CD14-positive monocyte (primary cell): Measurements from ENCODE around the gene LTBP1. TPM values are rescaled to one million over a fixed set of nuclear protein-coding genes. Genes with fewer than 3 reads are reported as not detected.

Source experiments
- DNase-seq, 3 donors: peaks; one replicate each; pipeline ENCODE4 v3.0.0-alpha.2; 2011 to 2022
- H2AFZ ChIP-seq: 2 replicates; pipeline ENCODE4 v1.6.0; 2012; ENCODE audit warnings: mild to moderate bottlenecking, low read depth, low read length, inconsistent platforms; ENCODE audit not compliant: insufficient read depth, poor library complexity, severe bottlenecking
- H3K27ac ChIP-seq, 2 donors: 1 replicate in 1 of 2; 2 replicates in 1 of 2; pipeline ENCODE4 v1.5.1; 2012 to 2013; ENCODE audit warnings: low read length in 2 of 2, control low read depth in 1 of 2, inconsistent platforms in 1 of 2, low read depth in 1 of 2, mild to moderate bottlenecking in 1 of 2
- H3K27me3 ChIP-seq, 2 donors: one replicate each; pipeline versions ENCODE4 v1.6.0 to v1.6.1; 2011 to 2013; ENCODE audit warnings: low read length in 2 of 2; ENCODE audit not compliant: control insufficient read depth in 2 of 2, insufficient read depth in 2 of 2
- H3K36me3 ChIP-seq, 2 donors: replicated peaks in 1 of 2; 1 replicate in 1 of 2; 2 replicates in 1 of 2; pipeline versions ENCODE4 v1.5.1 to v1.6.1; 2012 to 2013; ENCODE audit warnings: low read length in 2 of 2, control low read depth in 1 of 2, inconsistent platforms in 1 of 2, mild to moderate bottlenecking in 1 of 2; ENCODE audit not compliant: insufficient read depth in 2 of 2, control insufficient read depth in 1 of 2
- H3K4me1 ChIP-seq, 2 donors: 1 replicate in 1 of 2; 2 replicates in 1 of 2; pipeline versions ENCODE4 v1.5.1 to v1.6.1; 2012 to 2013; ENCODE audit warnings: low read length in 2 of 2, control low read depth in 1 of 2, inconsistent platforms in 1 of 2, mild to moderate bottlenecking in 1 of 2, moderate library complexity in 1 of 2; ENCODE audit not compliant: insufficient read depth in 2 of 2, control insufficient read depth in 1 of 2
- H3K4me2 ChIP-seq: replicated peaks from 2 replicates; pipeline ENCODE3; 2012; ENCODE audit warnings: low read length, moderate library complexity, mild to moderate bottlenecking; ENCODE audit not compliant: poor library complexity, severe bottlenecking; ENCODE audit errors: extremely low read depth
- H3K4me3 ChIP-seq, 3 experiments: fragments of 200-600 bp in 1 of 3; sonication (generic) in 1 of 3; replicated peaks in 1 of 3; 1 replicate in 2 of 3; 2 replicates in 1 of 3; pipeline ENCODE4 v1.5.1; 2011 to 2013; ENCODE audit warnings: low read length in 3 of 3, mild to moderate bottlenecking in 3 of 3, control low read depth in 2 of 3, low read depth in 2 of 3, inconsistent platforms in 1 of 3, moderate library complexity in 1 of 3
- H3K79me2 ChIP-seq: 2 replicates; pipeline ENCODE4 v1.6.0; 2012; ENCODE audit warnings: mild to moderate bottlenecking, control low read depth, inconsistent platforms, low read length, moderate library complexity; ENCODE audit not compliant: insufficient read depth
- H3K9ac ChIP-seq: 2 replicates; pipeline ENCODE4 v1.6.0; 2017; ENCODE audit warnings: low read length, mild to moderate bottlenecking; ENCODE audit not compliant: insufficient read depth, poor library complexity, severe bottlenecking
- H3K9me3 ChIP-seq, 2 donors: replicated peaks in 1 of 2; 1 replicate in 1 of 2; 2 replicates in 1 of 2; pipeline versions ENCODE4 v1.5.1 to v1.6.1; 2012 to 2013; ENCODE audit warnings: low read length in 2 of 2, control low read depth in 1 of 2; ENCODE audit not compliant: control insufficient read depth in 1 of 2, insufficient read depth in 1 of 2
- H4K20me1 ChIP-seq: 2 replicates; pipeline ENCODE4 v1.6.0; 2012; ENCODE audit warnings: mild to moderate bottlenecking, low read length, control low read depth, moderate library complexity; ENCODE audit not compliant: insufficient read depth
- H3K27ac Mint-ChIP-seq, 7 donors: one replicate each; pipeline ENCODE4 v1.8.0; 2020; ENCODE audit warnings: mild to moderate bottlenecking in 7 of 7, mixed read lengths in 7 of 7, moderate library complexity in 6 of 7, inconsistent platforms in 2 of 7
- H3K27me3 Mint-ChIP-seq, 3 donors: one replicate each; pipeline ENCODE4 v1.8.0; 2021 to 2022; ENCODE audit warnings: low read depth in 3 of 3, mild to moderate bottlenecking in 3 of 3, mixed read lengths in 3 of 3, moderate library complexity in 3 of 3, inconsistent platforms in 1 of 3
- H3K36me3 Mint-ChIP-seq, 2 donors: one replicate each; pipeline ENCODE4 v1.8.0; 2020; ENCODE audit warnings: mixed read lengths in 2 of 2, inconsistent platforms in 1 of 2, mild to moderate bottlenecking in 1 of 2
- H3K4me1 Mint-ChIP-seq: one replicate; pipeline ENCODE4 v1.8.0; 2020; ENCODE audit warnings: mild to moderate bottlenecking, mixed read lengths
- H3K4me3 Mint-ChIP-seq, 2 donors: one replicate each; pipeline ENCODE4 v1.8.0; 2020; ENCODE audit warnings: mild to moderate bottlenecking in 2 of 2, mixed read lengths in 2 of 2, moderate library complexity in 1 of 2
- H3K9me3 Mint-ChIP-seq, 7 donors: one replicate each; pipeline ENCODE4 v1.8.0; 2020 to 2022; ENCODE audit warnings: mixed read lengths in 7 of 7, mild to moderate bottlenecking in 6 of 7, moderate library complexity in 6 of 7, inconsistent platforms in 2 of 7
- CTCF ChIP-seq: fragments of 200-600 bp; IDR thresholded peaks from one replicate; pipeline ENCODE4 v1.8.0; 2022; ENCODE audit warnings: antibody characterized with exemption, mild to moderate bottlenecking
- WGBS: methylation state at CpG from one replicate; pipeline ENCODE4 v1.1.5; 2013; ENCODE audit warnings: missing lambda C conversion rate; ENCODE audit not compliant: insufficient coverage; 5-methylcytosine and 5-hydroxymethylcytosine counted together
- intact Hi-C, 2 donors: fragments of 100-400 bp; cut with micrococcal nuclease; formaldehyde crosslinking; loops; one replicate each; pipeline versions ENCODE4 v1.15.0 to v1.15.1; 2023
- polyA plus RNA-seq, 3 donors: library from polyadenylated mRNA; depleted of rRNA in 1 of 3; unstranded in 2 of 3; stranded (reverse) in 1 of 3; fragments of 300-500 nt in 2 of 3; fragments of >200 nt in 1 of 3; fragmentation: Illumina TruSeq in 2 of 3; gene quantifications; 1 replicate in 2 of 3; 2 replicates in 1 of 3; pipeline ENCODE4 v1.2.3, GENCODE V29; 2012 to 2021

Gene LTBP1
- polyA plus RNA-seq, 3 donors = 0.18 to 0.24 TPM; not detected in 1

DNA sequence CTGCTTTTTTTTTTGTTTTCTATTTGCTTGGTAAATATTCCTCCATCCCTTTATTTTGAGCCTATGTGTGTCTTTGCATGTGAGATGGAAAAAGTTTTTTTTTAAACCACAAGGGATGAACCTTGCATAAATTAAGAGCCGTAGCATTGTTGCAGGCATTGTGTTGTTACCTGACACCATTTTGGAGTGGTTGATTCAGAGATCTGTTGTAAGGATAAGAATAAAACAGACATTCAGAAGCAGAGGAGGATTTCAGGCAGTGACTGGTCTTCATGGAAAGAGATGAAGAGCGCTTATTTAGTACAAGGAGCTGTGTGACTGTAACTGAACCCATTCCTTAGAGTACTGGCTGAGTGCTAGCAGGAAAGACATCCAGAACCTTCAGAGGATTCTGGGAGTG, 101.2 kb downstream of the LTBP1 start:
- peaks cover 17% of the 10 kb centered on the region for H3K4me1 Mint-ChIP-seq
- no peaks in the 10 kb centered on the region for H3K27me3 Mint-ChIP-seq
- no peak overlapping the region for H3K4me3 Mint-ChIP-seq
- Histone ChIP-seq H3K79me2 (no peaks in the 10 kb centered on the region), H2AFZ (no peak overlapping the region), H3K9me3 (no peaks in the 10 kb centered on the region), H3K27ac (no peak overlapping the region), H3K36me3 (no peaks in the 10 kb centered on the region), H4K20me1 (no peaks in the 10 kb centered on the region), H3K4me1 (peaks cover 9 to 10% of the 10 kb centered on the region in 2 donors), H3K4me3 (no peak overlapping the region), H3K27me3 (no peaks in the 10 kb centered on the region), H3K9ac (no peak overlapping the region), H3K4me2 (no peak overlapping the region)
- H3K36me3 Mint-ChIP-seq = no peaks in the 10 kb centered on the region
- TF ChIP-seq CTCF = no peak
- peaks cover 0 to 3% (median 1%) of the 10 kb centered on the region in 7 donors for H3K9me3 Mint-ChIP-seq
- 50% methylated on average over 2 of the region's 2 CpGs for WGBS
- no peak overlapping the region for H3K27ac Mint-ChIP-seq
- DNase-seq = no peak
- intact Hi-C loops = no loop called here

DNA sequence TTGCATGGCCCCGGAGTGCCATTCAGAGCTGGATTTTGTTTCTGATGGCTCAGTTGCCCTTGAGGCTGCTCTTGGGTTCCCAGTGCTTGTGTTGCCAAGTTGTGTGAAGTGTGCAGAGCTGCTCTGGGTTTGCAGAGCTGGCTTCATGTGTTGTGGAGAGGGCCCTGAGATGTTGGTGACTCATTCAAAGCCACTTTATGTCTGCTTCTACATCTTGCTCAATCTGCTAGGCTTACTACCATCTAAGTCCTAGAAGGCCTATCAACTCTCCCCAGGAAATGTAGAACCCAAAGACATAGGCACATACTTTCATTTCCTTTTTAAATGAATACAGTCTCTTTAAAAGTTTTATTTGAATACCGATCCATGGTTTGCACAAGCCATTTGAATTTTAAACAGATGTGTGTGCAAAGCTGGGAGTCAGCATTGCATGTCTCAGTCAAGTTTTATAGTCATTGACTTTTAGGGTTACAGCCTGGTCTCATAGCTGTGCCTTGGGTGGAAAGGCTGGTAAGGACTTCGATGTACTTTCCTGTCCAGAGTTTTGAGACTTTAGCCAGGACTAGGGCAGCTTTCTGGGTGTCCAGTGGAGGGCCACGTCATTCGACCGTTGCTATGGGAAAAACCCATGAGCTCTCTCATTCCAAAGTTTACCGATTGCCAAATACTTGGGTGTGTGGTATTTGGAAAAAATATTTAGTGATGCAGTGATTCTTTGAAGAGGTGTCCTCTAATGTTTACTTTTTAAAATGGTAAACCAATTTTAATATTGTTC, 105.0 kb downstream of the LTBP1 start:
- no peaks in the 10 kb centered on the region for H3K79me2 ChIP-seq
- 53% methylated on average over 3 of the region's 7 CpGs for WGBS
- Mint-ChIP-seq H3K27me3 (peaks cover 0 to 1% (median 0%) of the 10 kb centered on the region in 3 donors), H3K9me3 (peaks cover 3 to 12% (median 8%) of the 10 kb centered on the region in 7 donors), H3K4me1 (peaks cover 17% of the 10 kb centered on the region), H3K4me3 (no peak overlapping the region), H3K27ac (peak overlapping the region in 1 of 7 donors; percentile 26), H3K36me3 (no peaks in the 10 kb centered on the region)
- intact Hi-C loops = no loop called here
- H4K20me1 ChIP-seq = no peaks in the 10 kb centered on the region
- no peaks in the 10 kb centered on the region for H3K36me3 ChIP-seq
- H3K27ac ChIP-seq = no peak overlapping the region
- no peak overlapping the region for H3K4me3 ChIP-seq
- H3K4me1 ChIP-seq = peaks cover 9 to 10% of the 10 kb centered on the region in 2 donors
- TF ChIP-seq CTCF = no peak
- no peak overlapping the region for H3K9ac ChIP-seq
- peak in 1 of 3 donors; percentile 29 for DNase-seq
- H3K9me3 ChIP-seq = peaks cover 0 to 9% of the 10 kb centered on the region in 2 donors
- H2AFZ ChIP-seq = no peak overlapping the region
- no peak overlapping the region for H3K4me2 ChIP-seq
- no peaks in the 10 kb centered on the region for H3K27me3 ChIP-seq
